Islet precursor cell (in vitro differentiated cells): Measurements from ENCODE around the gene UBE2G2.

Experiments
- DNase-seq: peaks from one replicate; pipeline ENCODE4 v3.0.0-alpha.2; 2018

UBE2G2 gene, protein sequence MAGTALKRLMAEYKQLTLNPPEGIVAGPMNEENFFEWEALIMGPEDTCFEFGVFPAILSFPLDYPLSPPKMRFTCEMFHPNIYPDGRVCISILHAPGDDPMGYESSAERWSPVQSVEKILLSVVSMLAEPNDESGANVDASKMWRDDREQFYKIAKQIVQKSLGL

DNA sequence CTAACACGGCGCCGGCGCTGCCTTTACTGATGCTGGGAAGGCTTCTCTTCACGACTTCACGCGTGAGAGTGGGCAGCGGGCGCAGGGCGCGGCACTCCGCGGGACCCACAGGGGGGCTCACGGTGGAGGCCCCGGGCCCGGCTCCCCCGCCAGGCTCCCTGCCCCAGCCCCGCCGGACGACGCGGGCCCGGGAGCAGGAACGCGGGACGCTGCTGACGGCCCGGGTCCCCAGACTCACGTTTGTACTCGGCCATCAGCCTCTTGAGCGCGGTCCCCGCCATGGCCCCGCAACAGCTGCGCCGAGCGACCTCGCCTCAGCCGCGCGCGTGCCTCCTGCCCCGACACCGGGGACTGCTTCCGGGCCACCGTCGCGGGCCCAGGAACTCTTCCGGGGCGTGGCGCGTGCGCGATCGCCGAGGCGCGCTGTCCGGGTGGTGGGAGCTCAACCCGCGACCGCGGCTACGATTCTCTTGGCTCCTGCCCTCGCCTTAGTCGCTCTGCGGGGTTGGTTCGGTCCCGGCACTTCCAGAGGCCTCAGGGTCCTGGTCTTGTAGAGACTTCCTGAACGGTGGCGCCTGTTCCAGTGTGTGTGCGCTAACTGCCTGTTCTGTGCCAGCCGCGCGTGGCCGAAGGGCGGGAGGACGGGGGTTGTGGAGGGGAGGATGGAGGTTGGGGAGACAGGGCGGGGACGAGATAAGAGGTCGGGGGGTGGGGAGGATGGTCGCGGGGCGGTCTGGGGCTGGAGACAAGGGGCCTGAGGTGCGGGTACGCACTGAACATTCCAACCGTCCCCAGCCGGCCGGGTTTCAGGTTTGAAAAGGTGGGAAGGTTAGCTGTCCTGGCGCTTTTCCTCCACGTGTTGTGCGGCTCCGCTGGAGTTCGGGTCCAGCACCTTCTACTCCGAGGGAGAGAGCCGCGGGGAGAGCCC lies at the start of gene UBE2G2:
Gene UBE2G2 (minus strand): TSS at position 353 of the 928 bp plus-strand sequence. CDS start 72 bp downstream, at position 281.
- DNase-seq = peak; percentile 89

GRCh38 chr21:44850905-44851657 lies 49.5 kb upstream of the UBE2G2 start:
- DNase-seq = no peak

DNA sequence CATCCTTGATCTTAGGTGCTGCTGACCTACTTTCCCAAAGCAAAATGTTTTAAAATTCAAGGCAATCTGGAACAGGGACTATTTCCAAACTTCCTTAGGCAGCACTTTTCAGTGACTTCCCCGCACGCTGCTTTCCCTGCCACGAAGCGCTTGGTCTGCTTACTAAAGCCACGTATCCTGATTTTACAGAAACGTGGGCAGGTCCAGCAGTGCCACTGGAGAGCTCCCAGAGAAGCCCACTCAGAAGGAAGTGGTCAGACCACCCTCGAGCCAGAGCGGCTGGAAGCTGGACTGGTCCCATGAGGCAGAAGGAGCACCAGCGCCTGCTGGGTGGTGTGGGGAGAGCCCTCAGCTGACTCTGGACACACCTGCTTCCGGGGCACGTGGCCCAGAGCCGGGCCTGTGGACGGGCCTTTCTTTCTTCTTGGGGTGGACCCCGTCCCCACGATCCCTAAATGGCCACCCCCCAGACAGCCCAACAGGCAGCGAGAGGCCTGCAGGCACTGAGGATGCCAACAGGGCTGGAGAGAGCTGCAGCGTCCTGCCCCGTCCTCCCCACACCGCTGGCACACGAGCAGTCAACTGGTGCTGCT lies 48.7 kb upstream of the UBE2G2 start:
- no peak for DNase-seq

- no peak for DNase-seq
Observed at GRCh38 chr21:44849616-44850130, 48.1 kb upstream of the UBE2G2 start.

DNA sequence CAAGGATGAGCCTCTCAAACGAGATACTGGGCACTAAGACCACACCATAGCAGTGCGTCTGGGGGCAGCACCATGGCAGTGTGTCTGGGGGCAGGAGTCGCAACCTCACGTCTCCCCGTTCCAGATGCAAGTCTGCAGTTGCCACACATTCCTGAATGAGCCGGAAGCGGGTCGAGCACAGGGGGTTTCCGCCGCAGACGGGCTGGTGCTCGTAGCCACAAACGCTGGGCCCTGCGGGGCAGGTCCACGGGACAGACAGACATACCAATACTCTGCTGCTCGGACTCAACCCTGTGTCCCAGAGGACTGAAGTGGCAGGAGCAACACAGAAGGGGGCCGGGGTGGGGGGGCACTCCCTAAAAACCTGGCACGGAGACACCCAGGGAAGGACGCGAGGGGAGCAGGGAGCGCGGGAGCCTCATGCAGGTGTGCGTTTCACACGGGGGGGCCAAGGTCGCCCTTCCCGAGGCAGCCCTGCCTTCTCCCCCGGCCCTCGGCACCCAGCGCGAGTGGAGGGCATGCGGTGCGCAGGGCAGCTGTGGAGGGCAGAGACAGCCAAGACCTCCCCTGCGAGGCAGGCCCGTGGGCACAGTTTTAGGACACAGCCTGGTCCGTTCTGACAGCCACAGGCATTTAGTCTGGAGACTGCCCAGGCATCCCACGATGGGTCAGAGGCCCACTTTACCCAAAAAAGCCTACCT lies 47.4 kb upstream of the UBE2G2 start:
- no peak for DNase-seq

- DNase-seq = peak; percentile 54
Observed at GRCh38 chr21:44847261-44848056, 45.8 kb upstream of the UBE2G2 start.

GRCh38 chr21:44846485-44847260 lies 45.1 kb upstream of the UBE2G2 start:
- peak; percentile 60 for DNase-seq

DNA sequence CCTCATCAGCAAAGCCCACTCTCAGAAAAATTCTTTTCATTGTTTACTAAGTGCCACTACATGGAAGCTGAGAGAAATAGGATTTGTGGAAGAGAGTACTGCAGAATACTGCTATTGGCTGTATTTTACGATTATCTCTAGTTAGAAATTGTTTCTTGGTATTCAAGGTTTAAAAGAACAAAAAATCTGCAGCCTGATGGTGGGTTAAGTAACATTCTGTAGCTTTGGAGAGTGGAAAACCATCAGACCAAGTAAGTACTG lies 44.5 kb upstream of the UBE2G2 start:
- no peak for DNase-seq

GRCh38 chr21:44845418-44846223 lies 44.0 kb upstream of the UBE2G2 start:
- DNase-seq = peak; percentile 94

- DNase-seq = no peak
Observed at GRCh38 chr21:44844256-44844655, 42.6 kb upstream of the UBE2G2 start.

GRCh38 chr21:44842721-44843445 lies 41.3 kb upstream of the UBE2G2 start:
- no peak for DNase-seq

- no peak for DNase-seq
Observed at GRCh38 chr21:44842087-44842486, 40.5 kb upstream of the UBE2G2 start.

- DNase-seq = no peak
Observed at GRCh38 chr21:44840771-44841170, 39.2 kb upstream of the UBE2G2 start.

GRCh38 chr21:44838951-44839350 lies 37.3 kb upstream of the UBE2G2 start:
- DNase-seq = no peak

DNA sequence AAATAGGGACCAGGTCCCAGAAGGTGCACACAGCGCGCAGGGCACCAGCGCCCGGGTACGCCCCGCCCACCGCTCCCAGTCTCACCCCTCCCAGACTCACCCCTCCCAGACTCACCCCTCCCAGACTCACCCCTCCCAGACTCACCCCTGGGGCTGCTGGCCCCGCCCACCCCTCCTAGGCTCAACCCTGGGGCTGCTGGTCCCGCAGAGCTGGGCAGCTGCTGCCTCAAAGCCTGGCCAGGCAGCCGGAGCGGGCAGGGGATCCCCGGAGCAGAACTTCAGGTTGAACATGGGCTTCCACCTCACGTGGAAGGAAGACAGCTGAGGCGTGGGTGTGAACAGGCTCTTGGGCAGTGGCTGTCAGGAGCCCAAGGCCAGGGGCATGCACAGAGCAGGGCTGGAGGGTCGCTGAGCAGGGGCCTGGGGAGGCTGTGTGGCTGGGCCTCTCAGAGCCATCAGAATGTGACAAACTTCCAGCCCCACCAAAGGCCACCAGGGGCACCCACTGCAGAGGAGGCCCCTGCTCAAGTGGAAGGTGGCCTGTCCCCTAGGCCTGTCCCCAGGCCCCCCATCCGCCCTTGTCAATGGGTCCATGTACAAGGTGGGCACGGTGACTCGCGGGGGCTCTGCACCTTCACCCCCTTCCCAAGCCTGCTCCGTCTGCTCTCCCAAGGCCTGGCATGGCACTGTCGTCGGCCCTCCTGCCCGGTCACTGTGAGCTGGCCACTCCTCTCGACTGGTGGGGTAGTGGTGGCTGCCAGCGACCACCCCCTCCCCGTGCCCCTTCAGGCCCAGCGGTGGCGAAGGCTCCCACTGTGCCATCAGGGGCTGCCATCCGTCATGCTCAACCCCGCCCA lies 36.6 kb upstream of the UBE2G2 start:
- no peak for DNase-seq

- DNase-seq = no peak
Observed at GRCh38 chr21:44837537-44837936, 35.9 kb upstream of the UBE2G2 start.

- peak; percentile 81 for DNase-seq
Observed at GRCh38 chr21:44836666-44837471, 35.2 kb upstream of the UBE2G2 start.

- no peak for DNase-seq
Observed at GRCh38 chr21:44836349-44836665, 34.7 kb upstream of the UBE2G2 start.
